Measurements from ENCODE around the gene PTK7.
"Not testable (repeated sequence)": the region's sequence is repeated elsewhere in the genome, so short reads cannot be mapped to it uniquely, and the experiment has no call there.

Gene PTK7

GRCh38 chr6:43060755-43061633 is 15.1 kb upstream of the PTK7 start:
- ATAC-seq (replicated peaks) (no peak), DNase-seq (no peak)
- Mint-ChIP-seq H3K27ac (no peak overlapping the region), H3K4me3 (peak overlapping the region; percentile 95 to 98), H3K9me3 (no peaks in the 10 kb centered on the region), H3K27me3 (no peaks in the 10 kb centered on the region), H3K36me3 (peaks cover 2 to 39% of the 10 kb centered on the region in 2 donors), H3K4me1 (peaks cover 24 to 32% of the 10 kb centered on the region in 2 donors)

- Mint-ChIP-seq H3K4me3 (no peak overlapping the region), H3K36me3 (peaks cover 0 to 42% of the 10 kb centered on the region in 2 donors), H3K4me1 (peaks cover 24 to 30% of the 10 kb centered on the region in 2 donors), H3K27me3 (no peaks in the 10 kb centered on the region), H3K9me3 (no peaks in the 10 kb centered on the region), H3K27ac (no peak overlapping the region)
- ATAC-seq (replicated peaks) (no peak), DNase-seq (no peak)
Measured at GRCh38 chr6:43061861-43062260, 14.3 kb upstream of the PTK7 start.

GRCh38 chr6:43062818-43063217 is 13.3 kb upstream of the PTK7 start:
- Mint-ChIP-seq H3K27me3 (no peaks in the 10 kb centered on the region), H3K4me1 (peaks cover 23 to 27% of the 10 kb centered on the region in 2 donors), H3K4me3 (no peak overlapping the region), H3K27ac (no peak overlapping the region), H3K9me3 (no peaks in the 10 kb centered on the region), H3K36me3 (peaks cover 0 to 38% of the 10 kb centered on the region in 2 donors)
- ATAC-seq (replicated peaks) (no peak), DNase-seq (no peak)

GRCh38 chr6:43070028-43070632 is 6.0 kb upstream of the PTK7 start:
- Mint-ChIP-seq H3K4me1 (no peaks in the 10 kb centered on the region), H3K4me3 (no peak overlapping the region), H3K27me3 (no peaks in the 10 kb centered on the region), H3K9me3 (no peaks in the 10 kb centered on the region), H3K36me3 (peaks cover 23 to 44% of the 10 kb centered on the region in 2 donors), H3K27ac (no peak overlapping the region)
- DNase-seq (no peak), ATAC-seq (replicated peaks) (peak; percentile 68 to 81)

GRCh38 chr6:43074847-43075669 is 1.1 kb upstream of the PTK7 start:
- Mint-ChIP-seq H3K9me3 (no peaks in the 10 kb centered on the region), H3K4me3 (peak overlapping the region in 1 of 2 donors; percentile 58), H3K27ac (no peak overlapping the region), H3K36me3 (peaks cover 23 to 34% of the 10 kb centered on the region in 2 donors), H3K4me1 (peaks cover 2 to 9% of the 10 kb centered on the region in 2 donors), H3K27me3 (peaks cover 18 to 20% of the 10 kb centered on the region in 2 donors)
- no peak for DNase-seq
- ATAC-seq (replicated peaks) = no peak

- peak overlapping the region; percentile 74 to 86 for H3K4me3 Mint-ChIP-seq
- ATAC-seq (replicated peaks) (peak; percentile 23 to 26), DNase-seq (no peak)
- H3K9me3 Mint-ChIP-seq = no peaks in the 10 kb centered on the region
- peaks cover 22 to 26% of the 10 kb centered on the region in 2 donors for H3K27me3 Mint-ChIP-seq
- no peak overlapping the region for H3K27ac Mint-ChIP-seq
- H3K36me3 Mint-ChIP-seq = peaks cover 18 to 24% of the 10 kb centered on the region in 2 donors
- H3K4me1 Mint-ChIP-seq = peaks cover 2 to 9% of the 10 kb centered on the region in 2 donors
Measured at GRCh38 chr6:43076464-43077332, 584 bp downstream of the PTK7 start.

GRCh38 chr6:43077333-43077809 is 1.3 kb downstream of the PTK7 start:
- Mint-ChIP-seq H3K4me3 (peak overlapping the region; percentile 74 to 86), H3K27ac (no peak overlapping the region), H3K9me3 (no peaks in the 10 kb centered on the region), H3K4me1 (peaks cover 2 to 9% of the 10 kb centered on the region in 2 donors), H3K36me3 (peaks cover 12 to 17% of the 10 kb centered on the region in 2 donors), H3K27me3 (peaks cover 22 to 26% of the 10 kb centered on the region in 2 donors)
- ATAC-seq (replicated peaks) (peak in 1 of 2 donors; percentile 4), DNase-seq (no peak)

GRCh38 chr6:43077981-43078511 is 1.9 kb downstream of the PTK7 start:
- no peak overlapping the region for H3K27ac Mint-ChIP-seq
- H3K4me1 Mint-ChIP-seq = peaks cover 2 to 9% of the 10 kb centered on the region in 2 donors
- no peak overlapping the region for H3K4me3 Mint-ChIP-seq
- ATAC-seq (replicated peaks) (no peak), DNase-seq (no peak)
- H3K36me3 Mint-ChIP-seq = peaks cover 7 to 10% of the 10 kb centered on the region in 2 donors
- H3K9me3 Mint-ChIP-seq = no peaks in the 10 kb centered on the region
- peaks cover 22 to 26% of the 10 kb centered on the region in 2 donors for H3K27me3 Mint-ChIP-seq

GRCh38 chr6:43078691-43079090 is 2.6 kb downstream of the PTK7 start:
- no peak for ATAC-seq (replicated peaks)
- Mint-ChIP-seq H3K36me3 (peaks cover 3 to 4% of the 10 kb centered on the region in 2 donors), H3K4me1 (peaks cover 2 to 14% of the 10 kb centered on the region in 2 donors), H3K27me3 (peaks cover 22 to 26% of the 10 kb centered on the region in 2 donors), H3K4me3 (no peak overlapping the region), H3K27ac (no peak overlapping the region), H3K9me3 (no peaks in the 10 kb centered on the region)
- no peak for DNase-seq

GRCh38 chr6:43081043-43081442 is 4.9 kb downstream of the PTK7 start:
- Mint-ChIP-seq H3K27me3 (peaks cover 26 to 27% of the 10 kb centered on the region in 2 donors), H3K4me1 (peaks cover 4 to 18% of the 10 kb centered on the region in 2 donors), H3K4me3 (no peak overlapping the region), H3K9me3 (no peaks in the 10 kb centered on the region), H3K27ac (no peak overlapping the region), H3K36me3 (no peaks in the 10 kb centered on the region)
- no peak for DNase-seq
- no peak for ATAC-seq (replicated peaks)

- H3K9me3 Mint-ChIP-seq; DNase-seq; H3K4me3 Mint-ChIP-seq; ATAC-seq (replicated peaks); H3K36me3 Mint-ChIP-seq; H3K27ac Mint-ChIP-seq: not testable (repeated sequence)
- Mint-ChIP-seq H3K27me3 (peaks cover 19 to 20% of the 10 kb centered on the region in 2 donors), H3K4me1 (peaks cover 6 to 17% of the 10 kb centered on the region in 2 donors)
Measured at GRCh38 chr6:43081922-43082321, 5.8 kb downstream of the PTK7 start.

GRCh38 chr6:43082806-43083655 is 6.9 kb downstream of the PTK7 start:
- Mint-ChIP-seq H3K4me3 (no peak overlapping the region), H3K27ac (no peak overlapping the region), H3K4me1 (peaks cover 6 to 14% of the 10 kb centered on the region in 2 donors), H3K36me3 (no peaks in the 10 kb centered on the region), H3K27me3 (peaks cover 9 to 12% of the 10 kb centered on the region in 2 donors), H3K9me3 (no peaks in the 10 kb centered on the region)
- ATAC-seq (replicated peaks) (no peak), DNase-seq (no peak)

All from stimulated activated naive B cell treated with anti-CD40 and anti-IgM and Interleukin-4, amounts not matched to agents 10 μg/mL and 1 μg/mL and 100 μg/mL, for 72 hours (primary cell).